ENCODE results near the gene EYA2.

Gene EYA2

DNA sequence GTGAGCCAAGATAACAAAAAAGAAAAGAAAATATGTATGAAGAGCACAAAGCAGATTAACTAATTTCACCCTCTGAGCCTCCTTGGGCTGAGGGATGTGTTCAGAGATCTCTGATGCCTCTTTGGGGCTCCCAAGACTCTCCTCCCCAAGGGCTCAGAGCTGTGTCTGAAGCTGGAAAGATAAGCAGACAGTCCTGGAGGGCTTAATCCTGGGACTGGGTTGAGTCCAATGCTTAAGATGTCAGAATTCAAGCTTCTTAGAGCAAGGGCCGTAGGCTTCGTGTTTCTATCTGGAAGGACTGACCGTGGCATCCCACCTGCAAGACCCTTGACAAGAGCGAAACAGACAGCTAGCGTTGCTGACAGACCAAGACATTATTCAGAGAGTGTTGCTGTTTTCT, 232.9 kb downstream of the EYA2 start:
- ChIA-PET CTCF (no interaction called here), POLR2A (no interaction called here)
- DNase-seq = no peak
- Histone ChIP-seq H3K4me1 (ENCODE audit: control extremely low read depth in 1 of 4, control insufficient read depth in 4 of 4, insufficient read depth in 4 of 4, low read length in 3 of 4) (peaks cover 0 to 3% (median 0%) of the 10 kb centered on the region in 4 experiments), H3K27ac (ENCODE audit: insufficient read depth in 1 of 2, low read depth in 1 of 2, low read length in 2 of 2, poor library complexity in 1 of 2, severe bottlenecking in 2 of 2) (no peak overlapping the region), H3K4me3 (ENCODE audit: control insufficient read depth in 1 of 7, extremely low read depth in 1 of 7, insufficient read depth in 4 of 7, low read depth in 2 of 7, low read length in 6 of 7) (no peak overlapping the region), H3K36me3 (ENCODE audit: control insufficient read depth in 4 of 4, insufficient read depth in 4 of 4, low read length in 3 of 4) (no peaks in the 10 kb centered on the region), H3K9me3 (ENCODE audit: control extremely low read depth in 1 of 5, control insufficient read depth in 4 of 5, insufficient read depth in 2 of 5, low read depth in 1 of 5, low read length in 4 of 5) (no peaks in the 10 kb centered on the region), H3K27me3 (replicated peaks in 2 of 5; ENCODE audit: control insufficient read depth in 4 of 5, insufficient read depth in 5 of 5, low read length in 4 of 5) (peaks cover 0 to 27% (median 3%) of the 10 kb centered on the region in 5 experiments)
- WGBS (ENCODE audit: insufficient coverage) = 96% methylated on average over 5 of the region's 5 CpGs

GRCh38 chr20:47127999-47128398, 233.4 kb downstream of the EYA2 start:
- H3K36me3 ChIP-seq (ENCODE audit: control insufficient read depth in 4 of 4, insufficient read depth in 4 of 4, low read length in 3 of 4) = no peaks in the 10 kb centered on the region
- WGBS (ENCODE audit: insufficient coverage) = 65% methylated on average over 6 of the region's 6 CpGs
- no peak for DNase-seq

GRCh38 chr20:47129306-47129705, 234.7 kb downstream of the EYA2 start:
- DNase-seq = no peak
- CTCF ChIA-PET = no interaction called here
- H3K9me3 ChIP-seq (ENCODE audit: control extremely low read depth in 1 of 5, control insufficient read depth in 4 of 5, insufficient read depth in 2 of 5, low read depth in 1 of 5, low read length in 4 of 5) = no peaks in the 10 kb centered on the region
- no peak overlapping the region for H3K27ac ChIP-seq (ENCODE audit: insufficient read depth in 1 of 2, low read depth in 1 of 2, low read length in 2 of 2, poor library complexity in 1 of 2, severe bottlenecking in 2 of 2)
- H3K27me3 ChIP-seq (replicated peaks in 2 of 5; ENCODE audit: control insufficient read depth in 4 of 5, insufficient read depth in 5 of 5, low read length in 4 of 5) = peaks cover 0 to 28% (median 3%) of the 10 kb centered on the region in 5 experiments
- H3K4me1 ChIP-seq (ENCODE audit: control extremely low read depth in 1 of 4, control insufficient read depth in 4 of 4, insufficient read depth in 4 of 4, low read length in 3 of 4) = peaks cover 0 to 3% (median 0%) of the 10 kb centered on the region in 4 experiments
- POLR2A ChIA-PET = no interaction called here
- no peak overlapping the region for H3K4me3 ChIP-seq (ENCODE audit: control insufficient read depth in 1 of 7, extremely low read depth in 1 of 7, insufficient read depth in 4 of 7, low read depth in 2 of 7, low read length in 6 of 7)
- WGBS (ENCODE audit: insufficient coverage) = 90% methylated on average over 1 of the region's 1 CpG
- no peaks in the 10 kb centered on the region for H3K36me3 ChIP-seq (ENCODE audit: control insufficient read depth in 4 of 4, insufficient read depth in 4 of 4, low read length in 3 of 4)

More at GRCh38 chr20:47127999-47128398, 233.4 kb downstream of the EYA2 start:
- Histone ChIP-seq H3K27me3 (replicated peaks in 2 of 5; ENCODE audit: control insufficient read depth in 4 of 5, insufficient read depth in 5 of 5, low read length in 4 of 5) (peaks cover 0 to 28% (median 3%) of the 10 kb centered on the region in 5 experiments), H3K4me3 (ENCODE audit: control insufficient read depth in 1 of 7, extremely low read depth in 1 of 7, insufficient read depth in 4 of 7, low read depth in 2 of 7, low read length in 6 of 7) (no peak overlapping the region), H3K4me1 (ENCODE audit: control extremely low read depth in 1 of 4, control insufficient read depth in 4 of 4, insufficient read depth in 4 of 4, low read length in 3 of 4) (peaks cover 0 to 3% (median 0%) of the 10 kb centered on the region in 4 experiments), H3K27ac (ENCODE audit: insufficient read depth in 1 of 2, low read depth in 1 of 2, low read length in 2 of 2, poor library complexity in 1 of 2, severe bottlenecking in 2 of 2) (no peak overlapping the region), H3K9me3 (ENCODE audit: control extremely low read depth in 1 of 5, control insufficient read depth in 4 of 5, insufficient read depth in 2 of 5, low read depth in 1 of 5, low read length in 4 of 5) (no peaks in the 10 kb centered on the region)
- ChIA-PET POLR2A (no interaction called here), CTCF (no interaction called here)

DNA sequence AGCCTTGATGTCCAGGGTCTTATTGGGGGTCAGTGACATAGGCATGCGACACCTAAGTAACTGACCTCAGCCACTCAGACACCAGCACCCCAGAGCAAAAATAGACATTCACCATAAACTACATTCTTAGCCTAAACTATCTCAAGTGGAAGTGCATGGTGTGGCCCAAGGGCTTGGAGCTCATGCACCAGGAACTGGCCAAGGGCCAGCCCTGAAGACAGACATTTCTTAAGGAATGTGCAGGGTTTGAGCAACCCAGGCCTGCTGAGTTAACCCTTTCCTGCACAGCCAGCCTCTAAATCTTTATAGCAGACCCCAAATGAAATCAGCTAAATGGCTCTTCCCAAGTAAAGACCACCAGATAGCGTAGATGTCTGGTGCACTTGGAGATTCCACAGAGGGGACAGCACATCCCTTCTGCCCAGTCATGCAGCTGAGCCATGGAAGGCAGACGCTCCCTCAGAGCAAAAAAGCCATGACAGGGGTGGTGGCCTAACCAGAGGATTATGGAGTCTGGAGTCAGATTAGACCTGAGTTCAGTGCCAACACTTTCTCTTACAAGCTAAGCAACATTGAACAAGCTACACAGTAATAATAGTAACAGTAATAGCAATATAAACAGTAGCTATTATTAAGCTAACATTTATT, 239.3 kb downstream of the EYA2 start:
- Histone ChIP-seq H3K4me3 (ENCODE audit: control insufficient read depth in 1 of 7, extremely low read depth in 1 of 7, insufficient read depth in 4 of 7, low read depth in 2 of 7, low read length in 6 of 7) (no peak overlapping the region), H3K27me3 (replicated peaks in 2 of 5; ENCODE audit: control insufficient read depth in 4 of 5, insufficient read depth in 5 of 5, low read length in 4 of 5) (peaks cover 0 to 5% (median 0%) of the 10 kb centered on the region in 5 experiments), H3K4me1 (ENCODE audit: control extremely low read depth in 1 of 4, control insufficient read depth in 4 of 4, insufficient read depth in 4 of 4, low read length in 3 of 4) (no peaks in the 10 kb centered on the region), H3K9me3 (ENCODE audit: control extremely low read depth in 1 of 5, control insufficient read depth in 4 of 5, insufficient read depth in 2 of 5, low read depth in 1 of 5, low read length in 4 of 5) (no peaks in the 10 kb centered on the region), H3K36me3 (ENCODE audit: control insufficient read depth in 4 of 4, insufficient read depth in 4 of 4, low read length in 3 of 4) (no peaks in the 10 kb centered on the region), H3K27ac (ENCODE audit: insufficient read depth in 1 of 2, low read depth in 1 of 2, low read length in 2 of 2, poor library complexity in 1 of 2, severe bottlenecking in 2 of 2) (no peak overlapping the region)
- CTCF ChIA-PET = no interaction called here
- WGBS (ENCODE audit: insufficient coverage) = 100% methylated on average over 1 of the region's 3 CpGs
- POLR2A ChIA-PET = no interaction called here
- DNase-seq = no peak

DNA sequence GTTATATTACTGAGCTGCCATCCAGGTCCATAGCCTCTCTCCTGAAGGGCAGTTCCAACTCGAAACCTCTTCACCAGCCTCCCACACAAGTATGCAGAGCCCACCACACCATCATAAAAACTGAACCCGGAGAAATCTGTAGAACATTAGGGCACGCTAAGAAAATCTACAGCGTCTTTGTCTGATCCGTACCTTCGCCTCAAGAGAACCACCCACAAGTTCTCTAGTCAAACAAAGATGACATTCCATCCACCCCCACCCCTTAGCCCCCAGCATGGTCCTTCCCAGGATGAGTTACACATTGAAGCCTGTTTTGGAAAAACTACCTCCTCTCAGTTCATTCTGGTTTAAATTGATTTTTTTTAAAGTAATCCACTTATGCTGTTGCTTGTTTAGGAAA, 242.1 kb downstream of the EYA2 start:
- Histone ChIP-seq H3K4me1 (ENCODE audit: control extremely low read depth in 1 of 4, control insufficient read depth in 4 of 4, insufficient read depth in 4 of 4, low read length in 3 of 4) (no peaks in the 10 kb centered on the region), H3K27me3 (replicated peaks in 2 of 5; ENCODE audit: control insufficient read depth in 4 of 5, insufficient read depth in 5 of 5, low read length in 4 of 5) (peaks cover 0 to 5% (median 0%) of the 10 kb centered on the region in 5 experiments), H3K9me3 (ENCODE audit: control extremely low read depth in 1 of 5, control insufficient read depth in 4 of 5, insufficient read depth in 2 of 5, low read depth in 1 of 5, low read length in 4 of 5) (peaks cover 0 to 2% (median 0%) of the 10 kb centered on the region in 5 experiments), H3K36me3 (ENCODE audit: control insufficient read depth in 4 of 4, insufficient read depth in 4 of 4, low read length in 3 of 4) (no peaks in the 10 kb centered on the region), H3K4me3 (ENCODE audit: control insufficient read depth in 1 of 7, extremely low read depth in 1 of 7, insufficient read depth in 4 of 7, low read depth in 2 of 7, low read length in 6 of 7) (no peak overlapping the region), H3K27ac (ENCODE audit: insufficient read depth in 1 of 2, low read depth in 1 of 2, low read length in 2 of 2, poor library complexity in 1 of 2, severe bottlenecking in 2 of 2) (no peak overlapping the region)
- WGBS (ENCODE audit: insufficient coverage) = 90% methylated on average over 4 of the region's 6 CpGs
- DNase-seq = no peak
- ChIA-PET CTCF (no interaction called here), POLR2A (no interaction called here)

DNA sequence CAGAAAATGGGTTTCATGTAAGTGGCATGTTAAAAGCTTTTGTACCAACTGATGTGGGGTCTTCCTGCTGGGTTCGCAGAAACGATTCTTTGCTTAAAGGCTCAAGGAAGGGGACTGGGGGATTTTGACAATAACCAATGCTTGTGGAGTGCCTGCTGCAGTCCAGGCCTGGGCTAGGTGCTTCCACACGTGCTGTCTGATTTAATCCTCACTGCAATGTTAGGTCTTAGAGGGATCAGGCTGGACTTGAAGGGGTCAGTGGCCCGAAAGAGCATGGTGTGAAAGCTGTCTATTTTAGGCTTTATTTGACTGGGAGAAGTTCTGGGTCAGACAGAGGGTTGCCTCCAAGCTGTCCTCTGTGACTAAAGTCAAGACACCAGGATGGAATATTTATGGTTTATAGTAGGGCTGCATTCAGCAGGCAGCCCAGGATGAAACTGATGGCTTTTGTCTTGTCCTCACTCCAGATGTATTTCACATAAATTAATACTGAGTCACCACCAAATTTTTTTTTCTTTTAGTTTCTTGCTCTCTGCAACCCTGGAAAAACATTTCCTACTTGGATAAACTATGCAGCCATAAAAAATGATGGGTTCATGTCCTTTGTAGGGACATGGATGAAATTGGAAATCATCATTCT, 242.7 kb downstream of the EYA2 start:
- H3K4me1 ChIP-seq (ENCODE audit: control extremely low read depth in 1 of 4, control insufficient read depth in 4 of 4, insufficient read depth in 4 of 4, low read length in 3 of 4) = no peaks in the 10 kb centered on the region
- no peak overlapping the region for H3K4me3 ChIP-seq (ENCODE audit: control insufficient read depth in 1 of 7, extremely low read depth in 1 of 7, insufficient read depth in 4 of 7, low read depth in 2 of 7, low read length in 6 of 7)
- DNase-seq = no peak
- H3K36me3 ChIP-seq (ENCODE audit: control insufficient read depth in 4 of 4, insufficient read depth in 4 of 4, low read length in 3 of 4) = no peaks in the 10 kb centered on the region
- H3K27ac ChIP-seq (ENCODE audit: insufficient read depth in 1 of 2, low read depth in 1 of 2, low read length in 2 of 2, poor library complexity in 1 of 2, severe bottlenecking in 2 of 2) = no peak overlapping the region
- 65% methylated on average over 4 of the region's 4 CpGs for WGBS (ENCODE audit: insufficient coverage)
- ChIA-PET CTCF (no interaction called here), POLR2A (no interaction called here)
- peaks cover 0 to 2% (median 0%) of the 10 kb centered on the region in 5 experiments for H3K9me3 ChIP-seq (ENCODE audit: control extremely low read depth in 1 of 5, control insufficient read depth in 4 of 5, insufficient read depth in 2 of 5, low read depth in 1 of 5, low read length in 4 of 5)
- peaks cover 0 to 3% (median 0%) of the 10 kb centered on the region in 5 experiments for H3K27me3 ChIP-seq (replicated peaks in 2 of 5; ENCODE audit: control insufficient read depth in 4 of 5, insufficient read depth in 5 of 5, low read length in 4 of 5)

GRCh38 chr20:47139934-47140535, 245.4 kb downstream of the EYA2 start:
- POLR2A ChIA-PET = interaction anchor here (0.7 kb wide), 1 partner anchor 564 kb away, joined by 3 read pairs; no protein-coding TSS in a partner anchor
- Histone ChIP-seq H3K36me3 (ENCODE audit: control insufficient read depth in 4 of 4, insufficient read depth in 4 of 4, low read length in 3 of 4) (no peaks in the 10 kb centered on the region), H3K4me3 (ENCODE audit: control insufficient read depth in 1 of 7, extremely low read depth in 1 of 7, insufficient read depth in 4 of 7, low read depth in 2 of 7, low read length in 6 of 7) (no peak overlapping the region), H3K27me3 (replicated peaks in 2 of 5; ENCODE audit: control insufficient read depth in 4 of 5, insufficient read depth in 5 of 5, low read length in 4 of 5) (peaks cover 0 to 4% (median 0%) of the 10 kb centered on the region in 5 experiments), H3K4me1 (ENCODE audit: control extremely low read depth in 1 of 4, control insufficient read depth in 4 of 4, insufficient read depth in 4 of 4, low read length in 3 of 4) (no peaks in the 10 kb centered on the region), H3K27ac (ENCODE audit: insufficient read depth in 1 of 2, low read depth in 1 of 2, low read length in 2 of 2, poor library complexity in 1 of 2, severe bottlenecking in 2 of 2) (no peak overlapping the region), H3K9me3 (ENCODE audit: control extremely low read depth in 1 of 5, control insufficient read depth in 4 of 5, insufficient read depth in 2 of 5, low read depth in 1 of 5, low read length in 4 of 5) (peaks cover 0 to 2% (median 0%) of the 10 kb centered on the region in 5 experiments)
- CTCF ChIA-PET = no interaction called here
- 94% methylated on average over 3 of the region's 5 CpGs for WGBS (ENCODE audit: insufficient coverage)
- DNase-seq = no peak

All from common myeloid progenitor, CD34-positive (primary cell).